Natural killer cell (primary cell): ENCODE results near the gene FYN. TPM values are rescaled to one million over a fixed set of nuclear protein-coding genes. Genes with fewer than 3 reads are reported as not detected.

Experiments
- ATAC-seq, 3 donors: fragments of 150-1000 bp in 2 of 3; fragments of 200-7000 bp in 1 of 3; cut with Tn5 transposase; 1 replicate in 1 of 3; 2 replicates in 2 of 3; pipeline ENCODE4 v1.10.0; 2021; ENCODE audit warnings: mild to moderate bottlenecking in 2 of 3, moderate library complexity in 2 of 3
- DNase-seq, 2 donors: peaks; one replicate each; pipeline versions ENCODE4 v3.0.0 to v3.0.0-alpha.2; 2013 to 2021; ENCODE audit warnings: mixed read lengths in 1 of 2
- H3K27ac ChIP-seq: one replicate; pipeline ENCODE4 v1.5.1; 2013; ENCODE audit warnings: mild to moderate bottlenecking, low read length
- H3K27me3 ChIP-seq: one replicate; pipeline ENCODE4 v1.6.1; 2013; ENCODE audit warnings: low read length; ENCODE audit not compliant: control insufficient read depth, insufficient read depth
- H3K36me3 ChIP-seq: one replicate; pipeline ENCODE4 v1.6.1; 2013; ENCODE audit warnings: low read length; ENCODE audit not compliant: control insufficient read depth, insufficient read depth
- H3K4me1 ChIP-seq: one replicate; pipeline ENCODE4 v1.6.1; 2013; ENCODE audit warnings: low read length; ENCODE audit not compliant: control insufficient read depth, insufficient read depth
- H3K4me3 ChIP-seq: one replicate; pipeline ENCODE4 v1.5.1; 2013; ENCODE audit warnings: low read length
- H3K9me3 ChIP-seq: one replicate; pipeline ENCODE4 v1.6.1; 2013; ENCODE audit warnings: low read length; ENCODE audit not compliant: control insufficient read depth, insufficient read depth
- H3K27ac Mint-ChIP-seq, 2 donors: one replicate each; pipeline ENCODE4 v1.8.0; 2022; ENCODE audit warnings: mild to moderate bottlenecking in 2 of 2, mixed read lengths in 2 of 2, moderate library complexity in 1 of 2
- H3K27me3 Mint-ChIP-seq, 2 donors: one replicate each; pipeline ENCODE4 v1.8.0; 2022; ENCODE audit warnings: low read depth in 2 of 2, mixed read lengths in 2 of 2
- H3K36me3 Mint-ChIP-seq: one replicate; pipeline ENCODE4 v1.8.0; 2022; ENCODE audit warnings: mixed read lengths
- H3K4me1 Mint-ChIP-seq, 2 donors: one replicate each; pipeline ENCODE4 v1.8.0; 2022; ENCODE audit warnings: mixed read lengths in 2 of 2
- H3K4me3 Mint-ChIP-seq: one replicate; pipeline ENCODE4 v1.8.0; 2022; ENCODE audit warnings: mild to moderate bottlenecking, moderate library complexity, mixed read lengths
- H3K9me3 Mint-ChIP-seq, 2 donors: one replicate each; pipeline ENCODE4 v1.8.0; 2022; ENCODE audit warnings: mixed read lengths in 2 of 2
- CTCF ChIP-seq: fragments of 200-600 bp; IDR thresholded peaks from one replicate; pipeline ENCODE4 v1.8.0; 2022; ENCODE audit warnings: antibody characterized with exemption
- WGBS: methylation state at CpG from one replicate; pipeline ENCODE4 v1.1.7; 2013; ENCODE audit warnings: missing lambda C conversion rate; ENCODE audit not compliant: insufficient coverage; 5-methylcytosine and 5-hydroxymethylcytosine counted together
- intact Hi-C: fragments of 100-400 bp; cut with micrococcal nuclease; formaldehyde crosslinking; loops from one replicate; pipeline ENCODE4 v1.14.2; 2022
- total RNA-seq, 4 donors: library from RNA; stranded (reverse); fragments of 120-200 nt in 1 of 4; gene quantifications; one replicate each; pipeline versions ENCODE4 v1.2.3 to v1.2.4, GENCODE V29; 2013 to 2022

Gene FYN
- total RNA-seq, 3 donors from 2014 or later (not counting 1 experiment from before 2014, with no cell fraction given) = 616 to 757 (median 713) TPM

DNA sequence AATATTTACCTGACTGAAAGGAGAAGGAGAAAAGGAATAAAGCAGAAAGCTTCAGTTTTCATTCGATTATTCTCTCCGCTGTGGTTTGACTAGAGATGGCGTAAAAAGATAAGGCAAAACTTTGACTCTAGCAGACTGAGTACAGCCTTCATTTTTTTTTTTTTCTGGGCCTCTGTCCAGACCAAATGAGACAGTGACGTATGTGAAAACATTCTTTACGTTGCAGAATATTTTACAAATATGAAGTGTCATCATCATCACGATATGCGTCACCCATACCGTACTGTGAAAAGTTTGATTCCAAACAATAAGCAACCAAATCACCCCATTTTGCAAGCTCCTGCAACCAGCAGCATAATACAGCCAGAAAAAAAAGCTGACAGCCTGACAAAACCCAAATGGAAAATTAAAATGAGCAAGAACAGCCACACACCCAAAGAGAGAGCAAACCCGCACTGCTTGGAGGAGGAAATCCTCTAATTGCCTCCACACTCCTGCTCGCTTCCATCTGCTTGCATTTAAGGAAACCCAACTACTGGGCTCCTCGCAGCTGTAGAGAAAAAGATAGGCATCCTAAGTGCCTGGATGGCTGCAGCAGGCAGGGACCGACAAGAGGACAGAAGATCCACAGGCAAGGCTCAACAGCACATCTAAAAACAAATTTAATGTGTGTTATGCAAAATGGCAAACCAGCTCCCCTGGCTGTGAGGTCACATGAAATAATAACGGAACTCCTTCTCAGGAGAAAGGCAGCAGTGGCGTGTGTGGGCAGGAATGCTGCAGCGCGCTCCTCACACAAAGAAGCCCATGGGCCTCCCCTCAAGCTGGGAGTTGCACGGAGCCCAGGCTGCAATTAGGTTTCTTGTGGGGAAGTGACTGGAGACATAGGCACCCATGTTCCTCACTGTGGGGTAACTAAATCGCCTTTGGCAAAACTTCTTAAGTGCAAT is 113.1 kb downstream of the FYN start:
- TF ChIP-seq CTCF = no peak
- no peaks in the 10 kb centered on the region for H3K27me3 Mint-ChIP-seq
- H3K36me3 Mint-ChIP-seq = peaks cover 11% of the 10 kb centered on the region
- peak overlapping the region; percentile 99 to 100 for H3K27ac Mint-ChIP-seq
- DNase-seq (peak in 1 of 2 donors; percentile 92), ATAC-seq (peak; percentile 54 to 84 (median 72))
- peak overlapping the region; percentile 95 for H3K4me3 Mint-ChIP-seq
- Histone ChIP-seq H3K9me3 (no peaks in the 10 kb centered on the region), H3K4me3 (peak overlapping the region; percentile 43), H3K27me3 (no peaks in the 10 kb centered on the region), H3K36me3 (peaks cover 7% of the 10 kb centered on the region), H3K4me1 (peaks cover 67% of the 10 kb centered on the region), H3K27ac (peak overlapping the region; percentile 99)
- 42% methylated on average over 17 of the region's 18 CpGs for WGBS
- H3K9me3 Mint-ChIP-seq = no peaks in the 10 kb centered on the region
- peaks cover 92 to 94% of the 10 kb centered on the region in 2 donors for H3K4me1 Mint-ChIP-seq
- intact Hi-C loops = loop anchor here (1.0 to 2.0 kb wide), 3 partner anchors 9 to 45 kb away; no protein-coding TSS in a partner anchor

- peaks cover 60% of the 10 kb centered on the region for H3K4me1 ChIP-seq
- TF ChIP-seq CTCF = no peak
- ATAC-seq (peak; percentile 20 to 42 (median 35)), DNase-seq (no peak)
- peaks cover 7% of the 10 kb centered on the region for H3K36me3 ChIP-seq
- 20% methylated on average over 10 of the region's 10 CpGs for WGBS
- H3K27me3 Mint-ChIP-seq = no peaks in the 10 kb centered on the region
- H3K9me3 Mint-ChIP-seq = no peaks in the 10 kb centered on the region
- intact Hi-C loops = loop anchor here (1.0 to 2.0 kb wide), 2 partner anchors 8 to 45 kb away; no protein-coding TSS in a partner anchor
- no peaks in the 10 kb centered on the region for H3K9me3 ChIP-seq
- peak overlapping the region; percentile 99 for H3K27ac ChIP-seq
- peaks cover 11% of the 10 kb centered on the region for H3K36me3 Mint-ChIP-seq
- H3K4me3 ChIP-seq = peak overlapping the region; percentile 43
- no peaks in the 10 kb centered on the region for H3K27me3 ChIP-seq
- peak overlapping the region; percentile 99 to 100 for H3K27ac Mint-ChIP-seq
- H3K4me3 Mint-ChIP-seq = peak overlapping the region; percentile 95
- peaks cover 92 to 94% of the 10 kb centered on the region in 2 donors for H3K4me1 Mint-ChIP-seq
Measured at GRCh38 chr6:111759331-111759835, 113.9 kb downstream of the FYN start.

- peaks cover 11% of the 10 kb centered on the region for H3K36me3 Mint-ChIP-seq
- H3K9me3 Mint-ChIP-seq = no peaks in the 10 kb centered on the region
- peak in 1 of 2 donors; percentile 74 for DNase-seq
- no peaks in the 10 kb centered on the region for H3K27me3 Mint-ChIP-seq
- no peak for ATAC-seq
- H3K4me3 Mint-ChIP-seq = peak overlapping the region; percentile 95
- Histone ChIP-seq H3K27me3 (no peaks in the 10 kb centered on the region), H3K4me1 (peaks cover 59% of the 10 kb centered on the region), H3K9me3 (no peaks in the 10 kb centered on the region), H3K27ac (peak overlapping the region; percentile 99), H3K36me3 (peaks cover 7% of the 10 kb centered on the region), H3K4me3 (peak overlapping the region; percentile 43)
- WGBS = 70% methylated on average over 11 of the region's 11 CpGs
- TF ChIP-seq CTCF = no peak
- intact Hi-C loops = loop anchor here (1.0 to 2.0 kb wide), 2 partner anchors 7 to 44 kb away; no protein-coding TSS in a partner anchor
- H3K27ac Mint-ChIP-seq = peak overlapping the region; percentile 99 to 100
- H3K4me1 Mint-ChIP-seq = peaks cover 92 to 94% of the 10 kb centered on the region in 2 donors
Measured at GRCh38 chr6:111758608-111759329, 114.5 kb downstream of the FYN start.
